Islet of Langerhans (tissue), 1 donor: Measurements from ENCODE around the gene PPM1A.
A peak's percentile ranks its signal among the peaks of the same experiment; 100 is the strongest.

Experiments used
- FAIRE-seq: peaks from one replicate; lab custom pipeline; 2011; peaks lifted over from hg19 to GRCh38; lab: Jason Lieb, UNC

Gene PPM1A

DNA sequence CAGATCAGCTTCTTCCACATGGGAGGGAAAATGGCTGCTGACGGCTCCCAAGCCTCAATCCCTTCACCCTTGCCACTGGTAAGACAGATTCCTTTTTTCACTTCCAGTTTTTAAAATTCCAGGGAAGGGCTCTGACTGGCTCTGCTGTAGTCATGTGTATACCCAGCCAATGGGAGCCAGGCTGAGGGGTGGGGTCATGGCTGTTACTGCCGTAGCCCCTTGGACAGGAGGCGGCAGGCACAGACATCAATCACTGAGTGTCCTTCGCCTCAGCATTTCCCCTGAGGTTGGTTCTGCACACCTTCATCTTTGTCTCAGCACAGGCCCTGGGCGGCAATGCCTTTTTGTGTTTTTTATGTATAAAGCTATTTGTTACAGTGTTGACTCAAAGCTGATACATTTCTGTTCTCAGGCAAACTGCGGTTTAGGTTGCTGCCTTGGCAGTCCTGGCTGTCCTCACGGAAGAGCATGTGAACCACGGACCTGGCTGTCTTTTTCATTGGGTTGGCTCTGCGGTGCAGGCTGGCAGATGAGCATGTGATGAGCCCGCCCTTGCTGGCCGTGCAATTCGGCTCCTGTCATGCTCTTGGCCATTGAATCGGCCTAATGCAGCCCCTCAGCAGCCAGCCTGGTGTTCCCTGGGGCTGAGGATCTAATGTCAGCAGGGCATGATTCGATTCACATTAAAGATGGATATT is 74.3 kb downstream of the PPM1A start:
- FAIRE-seq = no peak

DNA sequence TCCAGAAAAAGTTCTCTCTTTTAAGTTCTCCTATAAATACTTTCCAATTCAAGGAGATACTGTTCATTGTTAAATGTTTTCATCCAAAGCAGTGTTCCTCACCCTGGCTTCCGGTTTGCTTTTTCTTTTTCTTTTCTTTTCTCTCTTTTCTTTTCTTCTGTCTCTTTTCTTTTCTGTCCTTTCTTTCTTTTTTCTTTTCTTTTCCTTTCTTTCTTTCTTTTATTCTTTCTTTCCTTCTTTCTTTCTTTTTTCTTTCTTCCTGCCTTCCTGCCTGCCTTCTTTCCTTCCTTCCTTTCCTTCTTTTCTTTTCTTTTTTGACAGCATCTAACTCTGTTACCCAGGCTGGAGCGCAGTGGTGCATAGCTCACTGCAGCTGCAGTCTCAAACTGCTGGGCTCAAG is 75.8 kb downstream of the PPM1A start:
- no peak for FAIRE-seq

DNA sequence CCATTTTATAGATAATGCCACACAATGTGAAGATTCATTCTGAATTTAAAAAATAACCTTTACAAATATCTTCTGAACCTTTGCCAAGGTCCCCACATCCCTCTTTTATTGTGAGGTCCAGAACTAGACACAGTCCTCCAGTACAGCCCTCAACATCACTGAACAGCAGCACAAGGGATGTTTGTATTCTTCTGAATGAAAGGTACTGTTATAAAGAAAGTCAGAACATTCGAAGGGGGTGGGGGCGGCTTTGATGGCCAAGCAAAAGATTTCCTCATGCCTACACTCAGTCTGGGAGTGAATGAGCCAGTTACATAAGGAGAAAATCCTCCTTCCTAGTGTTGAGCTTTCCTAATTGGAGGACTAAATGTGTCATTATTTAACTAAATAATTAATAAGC is 77.3 kb downstream of the PPM1A start:
- peak; percentile 30 for FAIRE-seq

DNA sequence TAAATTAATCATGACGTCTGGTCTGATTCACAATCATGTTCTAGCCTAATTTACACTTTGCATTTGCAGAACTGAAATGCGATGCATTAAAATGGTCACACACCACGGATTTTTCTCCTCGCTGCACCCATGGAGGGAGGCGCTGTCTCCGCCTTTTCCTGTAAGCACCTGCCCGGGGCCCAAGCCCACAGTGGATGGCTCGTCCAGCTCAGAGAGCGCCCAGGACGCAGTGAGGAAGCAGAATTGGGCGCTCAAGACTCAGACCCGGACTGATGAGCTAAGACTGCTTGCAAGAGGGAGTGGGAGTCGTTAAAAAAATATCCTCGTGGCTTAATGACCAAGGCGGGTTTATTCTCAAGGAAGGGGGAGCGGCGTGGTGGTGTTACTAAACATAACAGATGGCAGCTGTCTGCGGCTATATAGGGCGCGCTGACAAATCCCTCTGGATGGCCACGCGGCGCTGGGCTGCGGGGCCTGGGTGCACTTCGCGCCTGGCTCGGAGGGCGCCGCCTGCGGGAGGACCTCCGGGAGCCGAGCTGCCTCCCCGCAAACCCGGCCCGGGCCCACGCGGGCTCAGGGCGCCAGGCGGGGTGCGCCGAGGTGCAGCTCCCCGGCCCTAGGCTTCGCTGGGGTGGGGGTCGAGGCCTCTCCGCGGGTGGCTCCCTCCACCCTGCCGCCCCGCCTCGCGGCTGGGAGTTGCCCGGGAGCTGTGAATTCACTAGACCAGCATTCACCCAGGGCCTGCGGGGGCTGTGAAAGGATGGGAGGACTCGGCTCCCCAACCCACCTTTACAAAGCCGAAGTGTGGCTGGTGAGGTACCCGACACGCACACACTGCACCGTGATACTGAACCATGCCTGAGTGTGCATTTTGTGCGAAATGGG is 78.7 kb downstream of the PPM1A start:
- no peak for FAIRE-seq

GRCh38 chr14:60328583-60328982 is 79.6 kb downstream of the PPM1A start:
- peak; percentile 13 for FAIRE-seq

DNA sequence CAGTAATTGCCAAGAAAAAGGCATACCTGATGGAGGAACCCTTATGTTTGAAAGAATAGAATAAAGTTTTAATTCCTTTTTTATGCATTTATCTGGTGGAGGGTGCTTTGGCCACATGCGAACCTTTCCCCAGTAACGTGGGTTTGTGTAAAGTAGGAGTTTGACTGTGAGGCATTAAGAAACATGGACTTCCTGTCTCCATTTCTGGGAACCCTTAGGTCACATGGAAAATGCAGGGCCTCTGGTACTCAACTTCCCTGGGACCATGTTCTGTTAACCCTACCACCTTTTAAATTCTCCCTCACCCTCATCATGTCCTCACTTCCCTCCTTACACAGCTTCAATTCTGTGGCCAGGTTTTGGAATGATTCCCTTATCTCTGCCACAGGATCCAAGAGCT is 80.3 kb downstream of the PPM1A start:
- no peak for FAIRE-seq

- peak; percentile 97 for FAIRE-seq
Measured at GRCh38 chr14:60331201-60332045, 82.4 kb downstream of the PPM1A start.

DNA sequence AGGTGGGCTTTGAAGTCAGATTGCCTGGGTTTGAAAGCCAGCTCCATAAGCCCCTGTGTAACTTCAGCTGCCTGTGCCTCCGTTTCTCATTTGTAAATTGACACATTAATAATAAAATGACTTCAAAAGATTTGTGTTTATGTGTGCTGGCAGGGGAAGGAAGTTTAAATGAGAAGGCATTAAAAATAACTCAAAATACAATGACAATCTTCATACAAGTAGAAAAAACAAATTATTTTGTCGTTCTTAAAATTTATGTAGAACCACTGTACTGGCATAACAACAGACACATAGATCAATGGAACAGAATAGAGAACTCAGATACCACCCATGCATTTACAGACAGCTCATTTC is 83.0 kb downstream of the PPM1A start:
- FAIRE-seq = no peak

DNA sequence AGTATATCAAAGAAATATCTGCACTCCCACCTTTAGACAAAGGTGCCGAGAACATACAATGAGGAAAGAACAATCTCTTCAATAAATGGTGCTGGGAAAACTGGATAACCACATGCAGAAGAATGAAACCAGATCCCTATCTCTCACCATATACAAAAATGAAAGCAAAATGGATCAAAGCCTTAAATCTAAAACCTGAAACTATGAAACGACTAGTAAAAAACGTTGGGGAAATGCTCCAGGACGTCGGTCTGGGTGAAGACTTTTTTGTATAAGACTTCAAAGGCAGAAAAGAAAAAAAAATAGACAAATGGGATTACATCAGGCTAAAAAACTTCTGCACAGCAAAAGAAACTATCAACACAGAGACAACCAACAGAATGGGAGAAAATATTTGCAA is 83.8 kb downstream of the PPM1A start:
- no peak for FAIRE-seq

GRCh38 chr14:60339571-60339970 is 90.5 kb downstream of the PPM1A start:
- no peak for FAIRE-seq

GRCh38 chr14:60343571-60344071 is 94.6 kb downstream of the PPM1A start:
- FAIRE-seq = no peak

- FAIRE-seq = no peak
Measured at GRCh38 chr14:60344751-60345150, 95.7 kb downstream of the PPM1A start.

DNA sequence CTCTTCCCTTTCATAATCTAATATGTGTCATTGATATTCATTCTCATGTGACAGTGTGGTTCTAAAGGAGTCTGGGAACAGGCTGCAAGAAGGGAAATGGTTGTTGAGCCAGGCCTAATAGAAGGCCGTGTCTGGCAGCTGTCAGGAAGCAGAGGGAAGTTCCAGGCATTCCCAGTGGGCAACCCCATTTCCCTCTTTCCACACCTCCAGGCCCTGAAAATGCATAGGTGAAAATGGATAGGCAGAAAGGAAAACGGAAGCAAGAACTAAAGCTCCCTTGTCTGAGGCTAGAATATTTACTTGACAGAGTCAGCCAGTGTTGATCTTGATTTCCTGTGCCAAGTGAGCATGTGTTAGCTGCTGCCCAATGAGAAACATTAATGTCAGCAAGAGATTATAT is 97.7 kb downstream of the PPM1A start:
- peak; percentile 85 for FAIRE-seq

- FAIRE-seq = no peak
Measured at GRCh38 chr14:60348211-60348610, 99.2 kb downstream of the PPM1A start.
